Measurements from ENCODE around the gene PPFIBP2.

Gene PPFIBP2

DNA sequence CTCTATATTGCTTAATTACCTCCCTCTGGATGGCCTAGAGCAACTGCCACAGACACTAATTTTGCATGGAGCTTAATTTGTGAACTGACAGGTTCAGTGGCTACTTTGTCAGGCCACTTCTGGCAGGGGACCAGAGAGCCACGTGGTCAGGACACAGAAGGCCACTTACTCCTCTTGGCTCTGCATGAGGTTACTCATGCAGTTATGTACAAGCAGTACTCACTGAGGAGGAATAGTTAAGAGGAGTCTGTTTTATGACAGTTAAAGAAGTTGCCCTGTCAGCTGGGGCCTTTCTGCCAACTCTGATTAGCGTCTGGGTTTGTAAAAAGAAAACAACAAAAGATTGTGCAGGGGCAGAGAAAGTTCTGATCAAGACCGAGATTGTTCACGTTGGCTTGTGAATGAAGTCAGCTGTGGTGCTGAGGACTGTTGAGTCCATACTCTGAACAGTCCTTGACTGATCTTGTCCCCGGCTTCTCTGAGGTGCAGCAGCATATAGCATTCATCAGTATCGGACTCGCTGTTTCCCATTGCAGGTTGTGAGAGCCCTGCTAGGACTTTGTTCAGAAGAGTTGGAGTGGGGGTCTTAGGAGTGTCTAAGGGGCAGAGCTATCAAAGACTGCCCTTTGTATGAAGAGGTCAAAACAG is 41.4 kb downstream of the PPFIBP2 start:
- no peak for DNase-seq

DNA sequence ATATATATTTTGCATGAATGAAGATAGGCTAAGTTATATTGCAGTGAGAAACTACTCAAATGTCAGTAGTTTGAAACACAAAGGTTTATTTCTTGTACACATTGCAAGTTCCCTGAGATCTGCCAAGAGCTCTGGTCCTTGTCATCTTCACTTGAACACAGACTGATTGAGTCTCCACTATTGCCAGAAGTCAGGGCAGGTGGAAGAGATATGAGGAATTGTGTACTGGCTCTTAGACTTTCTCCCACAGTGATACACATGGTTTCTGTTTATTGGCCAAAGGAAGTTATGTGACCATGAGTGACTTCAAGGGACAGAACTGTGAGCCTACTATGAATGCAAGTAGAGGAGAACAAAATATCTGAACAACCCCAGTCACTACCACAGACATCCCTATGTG is 44.2 kb downstream of the PPFIBP2 start:
- no peak for DNase-seq

DNA sequence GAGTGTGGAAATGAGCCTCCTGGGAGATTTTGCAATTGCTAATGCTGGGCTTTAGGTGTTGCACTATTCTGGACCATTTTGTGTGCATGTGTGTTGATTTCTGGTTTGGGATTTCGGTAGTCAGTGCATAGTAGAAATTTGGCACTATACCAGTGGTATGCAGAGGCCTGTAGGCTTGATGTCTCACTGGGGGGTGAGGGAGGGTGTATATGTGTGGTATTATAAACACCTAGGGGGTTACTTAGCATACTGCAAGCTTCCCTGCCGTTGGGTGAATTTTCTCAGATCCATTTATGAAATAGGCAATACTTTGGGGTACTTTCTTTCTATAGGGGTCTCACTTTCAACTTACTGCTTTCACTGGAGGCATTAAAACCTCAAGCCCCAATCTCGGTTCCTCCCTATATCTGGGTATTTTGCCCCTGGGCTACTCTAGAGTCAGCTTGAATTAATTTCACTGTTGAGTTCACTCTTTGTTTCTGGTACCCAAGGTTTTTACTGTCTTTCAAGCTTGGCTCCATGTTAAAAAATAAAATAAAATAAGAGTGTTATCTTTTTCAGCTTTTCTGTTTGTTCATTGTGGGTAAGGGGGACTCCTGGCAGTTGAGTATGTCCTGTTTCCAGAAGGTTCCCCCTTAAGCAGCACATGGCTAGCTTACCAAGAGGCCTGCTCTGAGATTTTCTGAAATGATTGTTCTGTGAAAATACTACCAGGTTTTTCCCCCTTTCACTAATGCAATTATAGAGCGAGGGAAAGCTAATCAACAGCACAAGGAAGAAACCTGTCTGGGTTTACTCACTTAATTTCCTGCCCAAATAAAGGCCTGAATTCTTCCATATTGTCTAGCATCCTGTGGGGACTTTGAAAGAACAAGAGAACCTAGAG is 45.8 kb downstream of the PPFIBP2 start:
- DNase-seq = no peak

- no peak for DNase-seq
Observed at GRCh38 chr11:7561562-7561961, 47.8 kb downstream of the PPFIBP2 start.

DNA sequence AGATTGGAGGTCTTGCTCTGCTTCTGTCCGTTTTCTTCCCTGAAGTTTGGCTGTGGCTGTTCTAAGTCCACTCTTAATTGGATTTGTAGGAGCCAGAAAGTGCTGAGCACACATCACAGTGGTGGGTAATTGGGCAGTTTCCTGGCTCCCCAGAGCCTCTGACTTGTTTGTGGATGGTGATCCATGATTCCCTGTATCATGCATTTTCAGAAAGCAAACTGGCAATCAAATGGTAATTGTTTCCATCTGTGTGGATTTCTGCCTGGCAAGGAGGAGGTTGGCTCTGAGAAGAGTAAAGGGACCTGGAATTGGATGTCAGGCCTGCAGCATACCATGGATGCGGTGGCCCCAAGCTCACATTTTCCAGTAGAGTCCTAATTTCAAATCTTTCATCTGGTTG is 49.5 kb downstream of the PPFIBP2 start:
- DNase-seq = no peak

DNA sequence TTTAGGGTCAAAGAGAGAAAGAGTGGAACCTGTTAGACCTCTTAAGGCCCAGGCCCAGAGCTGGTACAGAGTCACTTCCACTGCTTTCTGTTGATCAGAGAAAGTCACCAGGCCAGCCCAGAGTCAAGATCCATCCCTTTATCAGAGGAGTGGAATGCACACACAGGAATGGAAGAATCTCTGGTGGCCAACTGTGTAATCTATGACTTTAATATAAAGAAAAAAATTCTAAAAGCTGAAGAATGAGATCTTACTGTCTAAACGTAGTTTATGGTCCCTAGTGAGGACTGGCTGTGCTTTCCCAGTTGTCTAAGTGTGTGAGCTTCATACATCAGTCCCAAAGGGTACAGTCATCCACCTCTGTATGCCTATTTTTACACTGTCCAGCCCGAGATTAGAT is 51.0 kb downstream of the PPFIBP2 start:
- no peak for DNase-seq

DNA sequence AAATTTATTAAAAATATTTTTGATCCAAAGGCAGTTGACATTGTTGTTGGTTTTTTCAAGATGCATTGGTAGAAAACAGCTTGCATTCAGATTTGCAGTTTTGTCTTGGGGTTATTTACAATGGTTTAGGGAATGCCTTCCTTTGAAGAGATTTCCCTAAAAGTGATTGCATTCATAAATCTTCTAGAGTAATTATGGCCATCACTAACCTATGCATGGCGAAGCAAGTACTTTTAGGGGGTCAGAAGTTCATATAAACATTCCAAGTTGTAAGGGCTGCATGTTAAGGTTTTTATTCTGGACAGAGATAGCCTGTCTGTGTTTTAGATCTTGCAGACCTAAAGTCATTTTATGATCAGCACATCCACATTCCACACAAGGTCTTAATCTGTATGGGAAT is 53.5 kb downstream of the PPFIBP2 start:
- DNase-seq = no peak

GRCh38 chr11:7569044-7569443 is 55.2 kb downstream of the PPFIBP2 start:
- DNase-seq = no peak

- no peak for DNase-seq
Observed at GRCh38 chr11:7570241-7570640, 56.4 kb downstream of the PPFIBP2 start.

GRCh38 chr11:7570938-7571521 is 57.2 kb downstream of the PPFIBP2 start:
- no peak for DNase-seq

- DNase-seq = no peak
Observed at GRCh38 chr11:7571640-7572000, 57.8 kb downstream of the PPFIBP2 start.

GRCh38 chr11:7572001-7572712 is 58.4 kb downstream of the PPFIBP2 start:
- no peak for DNase-seq

DNA sequence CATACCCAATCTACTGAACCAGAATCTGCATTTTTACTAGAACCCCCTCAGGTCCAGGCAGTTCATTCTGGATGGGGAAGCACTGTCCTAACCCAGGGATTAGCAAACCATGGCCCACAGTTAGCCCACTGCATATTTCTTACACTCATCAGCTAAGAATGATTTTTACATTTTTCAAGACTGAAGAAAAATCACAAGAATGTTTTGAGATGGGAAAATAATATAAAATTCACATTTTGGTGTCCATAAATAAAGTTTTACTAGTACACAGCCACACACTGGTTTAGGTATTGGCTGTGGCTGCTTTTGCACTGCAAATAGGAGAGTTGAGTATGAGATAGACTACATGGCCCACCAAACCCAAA is 59.4 kb downstream of the PPFIBP2 start:
- DNase-seq = no peak

- DNase-seq = no peak
Observed at GRCh38 chr11:7573558-7574296, 59.9 kb downstream of the PPFIBP2 start.

DNA sequence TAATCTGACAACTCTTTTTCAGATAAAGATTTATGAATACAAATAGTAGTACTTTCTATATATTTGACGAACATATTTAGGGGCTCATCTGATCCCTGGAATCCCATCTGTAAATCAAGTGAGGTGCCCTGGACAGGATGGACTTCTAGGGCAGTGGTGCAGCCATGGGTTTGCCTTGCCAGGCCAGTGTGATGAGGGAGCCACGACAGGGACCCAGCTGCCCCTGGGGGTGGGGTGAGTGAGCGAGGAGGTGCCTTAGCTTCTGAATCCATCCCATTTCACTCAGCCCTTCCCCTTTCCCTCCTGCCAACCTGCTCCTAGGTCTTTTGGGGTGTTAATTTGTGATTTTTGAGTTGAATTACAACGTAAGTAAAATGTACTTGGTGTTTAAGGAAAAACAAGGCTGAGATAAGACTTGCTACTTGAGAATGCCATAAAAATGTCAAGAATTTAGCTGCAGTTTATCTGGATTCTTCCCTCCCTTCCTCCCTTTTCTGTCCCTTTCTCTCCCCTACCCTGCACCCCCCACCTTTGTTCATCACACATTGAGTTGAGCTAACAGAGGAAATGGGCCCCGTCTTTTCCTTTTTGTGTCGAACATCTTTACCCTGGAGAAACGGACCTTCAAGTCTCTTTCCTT is 60.8 kb downstream of the PPFIBP2 start:
- DNase-seq = no peak

GRCh38 chr11:7575841-7576725 is 62.3 kb downstream of the PPFIBP2 start:
- no peak for DNase-seq

- no peak for DNase-seq
Observed at GRCh38 chr11:7576726-7577290, 63.0 kb downstream of the PPFIBP2 start.

DNA sequence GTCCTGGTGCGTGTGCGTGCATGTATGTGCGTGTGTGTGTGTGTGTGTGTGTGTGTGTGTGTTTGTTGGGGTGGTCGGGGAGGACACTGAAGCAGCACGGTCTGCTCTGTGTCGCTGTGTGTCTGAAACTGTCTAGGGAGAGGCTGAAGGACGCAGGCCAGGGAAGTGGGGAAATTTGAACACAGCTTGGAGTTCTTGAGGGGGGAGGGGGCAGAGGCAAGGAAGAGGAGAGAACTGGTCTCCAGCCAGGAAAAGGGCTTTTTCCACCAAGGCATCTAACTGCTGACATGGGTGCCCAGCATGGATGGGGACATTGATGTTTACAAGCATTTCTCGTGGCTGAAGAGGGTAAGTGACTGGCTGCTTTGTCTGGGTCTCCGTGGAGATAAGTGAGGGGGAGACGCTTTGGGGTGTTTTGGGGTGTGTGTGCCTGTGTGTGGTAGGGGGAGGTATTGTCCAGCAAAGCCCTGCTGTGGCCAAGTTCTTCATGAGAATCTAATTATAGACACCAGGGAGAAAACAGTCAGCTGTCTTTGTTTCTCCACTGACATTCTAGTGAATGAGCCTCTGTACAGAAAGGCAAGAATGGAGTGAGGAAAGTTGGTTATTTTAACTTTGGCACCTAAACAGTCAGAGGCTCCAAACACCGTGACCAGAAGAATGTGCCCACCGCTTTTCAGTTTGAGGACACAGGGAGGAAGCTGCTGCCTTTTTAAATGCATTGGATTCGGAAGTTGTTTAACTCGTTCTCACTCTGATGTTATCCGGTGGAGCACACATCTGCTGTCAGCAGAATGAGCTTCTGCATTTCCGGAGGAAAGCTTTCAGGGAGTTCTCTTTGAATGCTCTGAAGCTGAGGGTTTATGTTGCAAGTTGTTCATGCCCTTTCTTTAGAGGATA is 63.7 kb downstream of the PPFIBP2 start:
- no peak for DNase-seq

DNA sequence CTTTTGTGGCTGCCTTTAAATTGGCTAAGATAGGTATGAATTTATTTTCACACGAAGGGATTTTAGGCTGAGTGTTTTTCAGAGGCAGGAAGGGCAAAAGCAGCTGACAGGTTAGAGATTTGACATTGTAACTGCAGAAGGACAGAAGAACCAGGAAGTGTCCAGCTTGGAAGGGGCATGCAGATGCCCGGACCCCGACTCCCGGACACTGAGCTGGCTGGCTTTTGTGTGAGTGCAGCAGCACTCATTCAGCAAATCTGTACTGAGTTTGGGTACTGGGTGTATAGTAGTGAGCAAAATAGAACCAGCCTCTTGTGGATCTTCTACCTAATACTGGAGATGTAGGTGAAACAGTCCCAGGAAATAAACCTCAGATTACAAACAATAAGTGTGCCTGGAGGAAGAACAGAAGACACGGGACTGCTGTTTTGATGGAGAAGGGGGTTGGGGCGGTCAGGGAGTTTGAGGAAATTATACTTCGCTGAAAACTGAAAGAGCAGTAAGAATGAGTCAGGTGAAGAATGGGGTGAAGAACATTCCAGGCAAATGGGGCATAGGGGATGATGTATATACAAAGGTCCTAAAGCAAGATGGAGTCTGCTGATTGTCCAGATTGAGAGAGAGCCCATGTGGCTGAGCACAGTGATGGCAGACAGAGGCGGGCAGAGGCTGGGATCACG is 64.6 kb downstream of the PPFIBP2 start:
- DNase-seq = no peak
